Stimulated activated CD8-positive, alpha-beta memory T cell treated with anti-CD3 and anti-CD28 coated beads, Interleukin-2, amount 100 ng/mL, for 1 hour (primary cell): ENCODE results near the gene ACR.
A peak's percentile ranks its signal among the peaks of the same experiment; 100 is the strongest.
"Not testable (repeated sequence)": the region's sequence is repeated elsewhere in the genome, so short reads cannot be mapped to it uniquely, and the experiment has no call there.

Source experiments
- DNase-seq, 2 donors: peaks; one replicate each; pipeline ENCODE4 v3.0.0-alpha.2; 2020; ENCODE audit warnings: low read depth in 2 of 2

Gene ACR

GRCh38 chr22:50732681-50733080 is 5.3 kb upstream of the ACR start:
- DNase-seq, result no peak

- no peak for DNase-seq
Measured at GRCh38 chr22:50733521-50734342, 4.3 kb upstream of the ACR start.

DNA sequence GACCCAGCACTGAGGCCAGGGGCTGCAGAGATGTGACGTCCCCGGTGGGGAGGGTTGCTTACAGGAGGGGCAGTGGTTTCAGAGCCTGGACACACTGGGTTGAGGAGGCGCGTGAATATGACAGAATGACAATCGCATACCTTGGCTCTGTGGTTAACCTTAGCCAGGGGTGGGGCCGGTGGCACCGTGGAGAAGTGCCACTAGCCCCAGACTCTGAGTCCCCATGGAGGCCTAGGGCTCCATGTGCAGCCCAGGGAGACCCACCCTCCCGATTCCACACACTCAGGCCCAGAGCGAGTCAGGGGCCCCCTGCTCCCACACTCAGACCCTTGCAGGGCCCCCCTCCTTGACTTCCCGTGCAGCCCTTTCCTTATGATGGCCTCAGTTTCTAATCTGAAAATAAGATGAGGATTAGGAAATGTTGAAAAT is 3.6 kb upstream of the ACR start:
- no peak for DNase-seq

DNA sequence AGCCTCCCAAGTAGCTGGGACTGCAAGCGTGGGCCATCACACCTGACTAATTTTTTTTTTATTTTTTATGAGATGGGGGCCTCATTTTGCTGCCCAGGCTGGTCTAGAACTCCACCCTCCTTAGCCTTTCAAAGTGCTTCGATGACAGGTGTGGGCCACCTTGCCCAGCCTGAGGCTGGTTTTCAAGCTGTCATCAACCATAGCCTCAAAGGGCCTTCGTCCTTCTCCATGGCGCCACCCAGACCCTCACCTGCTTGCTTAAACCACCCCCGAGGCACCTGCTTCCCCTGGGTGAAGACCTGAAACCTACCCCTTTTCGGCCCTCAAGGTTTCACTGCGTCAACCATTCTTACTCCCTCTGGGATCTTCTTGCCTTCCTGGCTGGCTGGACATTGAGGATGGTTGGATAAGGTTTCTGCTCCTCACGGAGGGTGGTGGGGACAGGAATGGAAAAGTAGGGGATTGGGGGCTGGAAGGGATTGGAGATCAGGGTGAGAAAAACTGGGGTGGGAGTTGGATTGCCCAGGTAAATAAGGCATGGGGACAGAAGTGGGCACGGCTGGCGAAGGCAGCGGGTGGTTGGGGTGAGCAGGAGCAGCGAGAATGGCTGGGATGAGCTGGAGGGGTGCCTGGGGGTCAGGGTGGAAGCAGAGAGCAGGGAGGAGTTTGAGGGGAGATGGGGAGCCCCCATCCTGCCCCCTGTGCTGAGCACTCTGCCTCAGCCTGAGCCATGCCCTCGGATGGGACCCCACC is 2.8 kb upstream of the ACR start:
- no peak for DNase-seq

DNA sequence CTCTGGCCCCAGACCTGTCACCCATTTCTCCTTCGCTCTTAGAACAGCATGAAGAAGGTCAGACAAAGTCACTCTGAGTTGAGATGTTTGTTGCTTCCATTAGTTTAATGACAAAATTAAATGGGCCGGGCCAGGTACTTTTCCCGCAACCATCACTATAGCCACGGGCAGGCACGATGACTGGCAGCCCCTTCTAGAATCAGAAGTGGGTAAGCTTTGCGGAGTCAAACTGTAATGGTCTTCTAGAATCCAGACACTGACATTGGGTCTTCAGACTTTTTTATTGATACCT is 2.3 kb upstream of the ACR start:
- no peak for DNase-seq

DNA sequence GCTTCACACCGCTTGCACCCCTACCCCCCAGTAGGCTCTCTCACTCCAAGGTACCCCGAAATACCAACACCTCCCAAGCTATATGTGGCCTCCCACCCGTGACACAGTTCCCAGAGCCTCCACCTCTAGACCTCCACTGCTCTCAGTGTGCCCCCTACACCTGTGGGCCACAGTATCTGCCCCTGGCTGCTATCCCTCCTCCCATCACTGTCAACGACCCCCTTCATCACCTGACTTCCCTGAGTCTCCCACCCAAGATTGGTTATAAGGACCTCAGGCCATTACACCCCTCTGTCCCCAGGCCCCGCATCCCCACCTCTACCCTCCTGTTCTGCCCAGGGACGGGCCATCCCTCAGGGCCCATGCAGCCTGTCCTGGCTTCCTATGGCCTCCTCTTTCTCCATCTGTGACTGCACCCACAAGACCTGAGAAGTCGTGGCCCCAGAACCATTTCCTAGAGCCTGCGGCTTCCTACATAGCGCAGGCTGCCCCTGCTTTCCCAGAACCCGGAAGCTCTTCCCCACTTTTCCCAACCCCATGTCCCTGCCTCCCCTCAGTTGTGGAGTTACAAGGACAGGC is 734 bp downstream of the ACR start:
- no peak for DNase-seq

GRCh38 chr22:50739279-50739691 is 1.3 kb downstream of the ACR start:
- no peak for DNase-seq

- DNase-seq, result no peak
Measured at GRCh38 chr22:50739894-50740293, 1.9 kb downstream of the ACR start.

- DNase-seq, result not testable (repeated sequence)
Measured at GRCh38 chr22:50740714-50741113, 2.7 kb downstream of the ACR start.

- not testable (repeated sequence) for DNase-seq
Measured at GRCh38 chr22:50744424-50744823, 6.4 kb downstream of the ACR start.

GRCh38 chr22:50747521-50747920 is 9.5 kb downstream of the ACR start:
- not testable (repeated sequence) for DNase-seq

DNA sequence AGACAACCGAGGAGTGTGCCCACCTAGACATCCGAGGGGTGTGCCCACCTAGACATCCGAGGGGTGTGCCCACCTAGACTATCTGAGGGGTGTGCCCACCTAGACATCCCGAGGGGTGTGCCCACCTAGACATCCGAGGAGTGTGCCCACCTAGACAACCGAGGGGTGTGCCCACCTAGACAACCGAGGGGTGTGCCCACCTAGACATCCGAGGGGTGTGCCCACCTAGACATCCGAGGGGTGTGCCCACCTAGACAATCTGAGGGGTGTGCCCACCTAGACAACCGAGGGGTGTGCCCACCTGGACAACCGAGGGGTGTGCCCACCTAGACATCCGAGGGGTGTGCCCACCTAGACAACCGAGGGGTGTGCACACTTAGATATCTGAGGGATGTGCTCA is 10.6 kb downstream of the ACR start:
- DNase-seq, result not testable (repeated sequence)

GRCh38 chr22:50749302-50750074 is 11.5 kb downstream of the ACR start:
- DNase-seq, result not testable (repeated sequence)

DNA sequence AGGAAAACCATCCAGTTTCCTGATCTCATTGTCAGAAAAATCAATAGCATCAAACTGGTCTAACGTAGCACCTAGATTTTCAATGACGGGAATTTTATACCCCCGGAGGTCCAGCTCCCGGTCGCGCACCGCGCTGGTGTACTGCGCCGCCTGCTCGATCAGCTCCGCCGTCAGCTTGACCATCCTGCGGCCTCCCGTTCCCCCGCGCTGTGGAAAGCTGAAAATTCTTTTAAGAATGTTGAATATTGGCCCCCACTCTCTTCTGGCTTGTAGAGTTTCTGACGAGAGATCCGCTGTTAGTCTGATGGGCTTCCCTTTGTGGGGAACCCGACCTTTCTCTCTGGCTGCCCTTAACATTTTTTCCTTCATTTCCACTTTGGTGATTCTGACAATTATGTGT is 17.2 kb downstream of the ACR start:
- DNase-seq, result not testable (repeated sequence)

DNA sequence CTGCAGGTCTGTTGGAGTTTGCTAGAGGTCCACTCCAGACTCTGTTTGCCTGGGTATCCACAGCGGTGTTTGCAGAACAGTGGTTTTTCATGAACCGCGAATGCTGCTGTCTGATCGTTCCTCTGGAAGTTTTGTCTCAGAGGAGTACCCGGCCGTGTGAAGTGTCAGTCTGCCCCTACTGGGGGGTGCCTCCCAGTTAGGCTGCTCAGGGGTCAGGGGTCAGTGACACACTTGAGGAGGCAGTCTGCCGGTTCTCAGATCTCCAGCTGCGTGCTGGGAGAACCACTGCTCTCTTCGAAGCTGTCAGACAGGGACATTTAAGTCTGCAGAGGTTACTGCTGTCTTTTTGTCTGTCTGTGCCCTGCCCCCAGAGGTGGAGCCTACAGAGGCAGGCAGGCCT is 18.4 kb downstream of the ACR start:
- DNase-seq, result not testable (repeated sequence)

GRCh38 chr22:50756949-50757491 is 19.0 kb downstream of the ACR start:
- DNase-seq, result peak; percentile 30 to 38

GRCh38 chr22:50759597-50760341 is 21.8 kb downstream of the ACR start:
- DNase-seq, result not testable (repeated sequence)

DNA sequence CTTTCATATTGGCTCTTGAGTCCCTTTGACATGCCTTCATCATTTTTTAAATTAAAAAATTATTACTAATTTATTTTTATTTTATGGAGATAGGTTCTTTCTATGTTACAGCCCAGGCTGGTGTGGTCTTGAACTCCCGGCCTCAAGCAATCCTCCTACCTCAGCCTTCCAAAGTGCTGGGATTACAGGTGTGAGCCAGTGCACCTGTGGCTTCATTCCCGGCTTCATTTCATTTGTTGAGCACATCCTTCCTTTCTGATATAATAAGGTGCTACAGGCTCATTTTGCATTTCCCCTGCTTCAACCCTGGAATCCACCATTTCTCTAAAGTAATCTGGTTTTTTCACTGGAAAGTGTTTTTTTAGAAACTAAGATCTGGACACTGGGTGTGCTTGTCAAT is 23.8 kb downstream of the ACR start:
- not testable (repeated sequence) for DNase-seq

DNA sequence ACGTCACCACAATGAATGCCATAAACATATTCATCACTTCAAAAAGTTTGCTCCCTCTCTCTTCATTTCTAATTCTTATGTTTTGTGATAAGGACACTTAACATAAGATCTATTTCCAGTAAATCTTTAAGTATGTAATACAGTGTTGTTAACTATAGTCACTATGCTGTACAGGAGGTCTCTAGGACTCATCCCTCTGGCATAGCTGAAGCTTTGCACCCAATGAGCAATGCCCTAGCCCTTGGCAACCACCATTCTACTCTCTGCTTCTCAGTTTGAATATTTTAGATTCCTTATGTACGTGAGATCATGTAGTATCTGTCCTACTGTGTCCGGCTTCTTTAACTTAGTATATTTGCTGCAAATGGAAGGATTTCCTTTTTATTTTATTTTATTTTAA is 26.3 kb downstream of the ACR start:
- DNase-seq, result not testable (repeated sequence)

- not testable (repeated sequence) for DNase-seq
Measured at GRCh38 chr22:50775132-50775531, 37.1 kb downstream of the ACR start.

DNA sequence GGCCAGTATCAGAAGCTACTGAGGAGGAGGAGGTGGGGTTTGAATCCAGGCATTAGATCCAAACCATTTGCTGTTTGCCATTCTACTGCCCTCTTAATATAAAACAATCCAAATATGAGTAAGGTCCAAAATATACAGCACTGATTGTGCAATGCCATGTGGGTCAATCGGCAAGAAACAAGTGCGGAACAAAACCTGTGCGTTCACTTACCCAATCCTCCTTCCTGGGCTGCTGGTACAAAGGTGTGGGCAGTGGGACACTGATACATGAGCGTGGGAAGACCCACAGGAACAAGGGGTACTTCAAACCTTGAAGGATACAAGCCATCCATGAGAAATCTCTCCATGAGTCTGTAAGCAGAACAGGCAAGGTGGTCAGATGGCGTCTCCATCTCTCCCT is 39.6 kb downstream of the ACR start:
- not testable (repeated sequence) for DNase-seq
